ENCODE data around the gene MKKS.

The MKKS gene

GRCh38 chr20:10368702-10369041 lies 65.3 kb downstream of the MKKS start:
- DNase-seq (ENCODE audit: low read depth in 2 of 2) = no peak

- no peak for DNase-seq (ENCODE audit: low read depth in 2 of 2)
Observed at GRCh38 chr20:10367943-10368701, 65.9 kb downstream of the MKKS start.

GRCh38 chr20:10367693-10367942 lies 66.4 kb downstream of the MKKS start:
- DNase-seq (ENCODE audit: low read depth in 2 of 2) = no peak

GRCh38 chr20:10366898-10367692 lies 66.9 kb downstream of the MKKS start:
- no peak for DNase-seq (ENCODE audit: low read depth in 2 of 2)

GRCh38 chr20:10362674-10363073 lies 71.3 kb downstream of the MKKS start:
- no peak for DNase-seq (ENCODE audit: low read depth in 2 of 2)

GRCh38 chr20:10360878-10361277 lies 73.1 kb downstream of the MKKS start:
- no peak for DNase-seq (ENCODE audit: low read depth in 2 of 2)

GRCh38 chr20:10359621-10360040 lies 74.4 kb downstream of the MKKS start:
- DNase-seq (ENCODE audit: low read depth in 2 of 2) = no peak

GRCh38 chr20:10357974-10358373 lies 76.0 kb downstream of the MKKS start:
- DNase-seq (ENCODE audit: low read depth in 2 of 2) = no peak

- DNase-seq (ENCODE audit: low read depth in 2 of 2) = no peak
Observed at GRCh38 chr20:10357061-10357708, 76.8 kb downstream of the MKKS start.

GRCh38 chr20:10356628-10357027 lies 77.4 kb downstream of the MKKS start:
- no peak for DNase-seq (ENCODE audit: low read depth in 2 of 2)

- no peak for DNase-seq (ENCODE audit: low read depth in 2 of 2)
Observed at GRCh38 chr20:10352934-10353824, 80.8 kb downstream of the MKKS start.
